C4-2B (cell line): ENCODE measurements around the gene COX5A.

Source experiments
- CTCF ChIP-seq: fragments of 450-650 bp; conservative IDR thresholded peaks from 2 replicates; pipeline ENCODE4 v1.5.1; 2017; ENCODE audit warnings: mild to moderate bottlenecking
- ZFX ChIP-seq: fragments of 450-650 bp; IDR thresholded peaks from 2 replicates; pipeline ENCODE4 v1.6.1; 2017

- TF ChIP-seq CTCF (no peak), ZFX (no peak)
These were observed 13.1 kb upstream of the COX5A start for GRCh38 chr15:74951006-74951405.
